Epithelial cell of proximal tubule (primary cell): ENCODE data around the gene CARD10. TPM values are rescaled to one million over a fixed set of nuclear protein-coding genes. Genes with fewer than 3 reads are reported as not detected.
A peak's percentile ranks its signal among the peaks of the same experiment; 100 is the strongest.
"Not testable (repeated sequence)": the region's sequence is repeated elsewhere in the genome, so short reads cannot be mapped to it uniquely, and the experiment has no call there.

Source experiments
- DNase-seq: peaks from one replicate; pipeline ENCODE4 v3.0.0-alpha.2; 2011; ENCODE audit warnings: low read depth
- H3K4me3 ChIP-seq: 2 replicates; pipeline ENCODE4 v1.5.1; 2011; ENCODE audit warnings: low read depth, mild to moderate bottlenecking, low read length
- total RNA-seq: library from RNA; depleted of rRNA; stranded (reverse); fragments of >200 nt; gene quantifications from 2 replicates; pipeline ENCODE4 v1.2.3, GENCODE V29; 2015
- TF ChIP-seq, protein P1 (sequence below): conservative IDR thresholded peaks from 2 replicates; pipeline ENCODE4 v1.5.1; 2012; ENCODE audit warnings: low read depth, mild to moderate bottlenecking, low read length

The CARD10 gene
- total RNA-seq, 1 donor from 2014 or later: 63.8 TPM

DNA sequence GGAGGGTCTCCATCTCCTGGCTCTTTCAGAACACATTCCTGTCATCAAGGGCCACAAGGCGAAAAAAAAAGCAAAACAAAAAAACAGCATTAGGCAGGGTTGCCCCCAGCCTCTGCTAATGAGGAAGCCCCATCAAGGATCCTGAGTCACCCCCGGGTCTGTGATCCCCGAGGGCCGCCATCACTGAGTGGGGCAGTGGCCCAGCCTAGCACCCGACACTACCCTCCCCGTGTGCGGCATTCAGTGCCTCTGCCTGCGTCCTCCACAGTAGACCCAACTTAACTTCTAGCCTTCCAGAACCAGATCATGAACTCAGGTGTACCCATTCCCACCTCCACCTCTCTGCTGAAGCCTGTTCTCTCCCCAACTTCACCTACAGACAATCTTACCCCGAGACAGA is 34.5 kb upstream of the CARD10 start:
- TF ChIP-seq, protein P1, sequence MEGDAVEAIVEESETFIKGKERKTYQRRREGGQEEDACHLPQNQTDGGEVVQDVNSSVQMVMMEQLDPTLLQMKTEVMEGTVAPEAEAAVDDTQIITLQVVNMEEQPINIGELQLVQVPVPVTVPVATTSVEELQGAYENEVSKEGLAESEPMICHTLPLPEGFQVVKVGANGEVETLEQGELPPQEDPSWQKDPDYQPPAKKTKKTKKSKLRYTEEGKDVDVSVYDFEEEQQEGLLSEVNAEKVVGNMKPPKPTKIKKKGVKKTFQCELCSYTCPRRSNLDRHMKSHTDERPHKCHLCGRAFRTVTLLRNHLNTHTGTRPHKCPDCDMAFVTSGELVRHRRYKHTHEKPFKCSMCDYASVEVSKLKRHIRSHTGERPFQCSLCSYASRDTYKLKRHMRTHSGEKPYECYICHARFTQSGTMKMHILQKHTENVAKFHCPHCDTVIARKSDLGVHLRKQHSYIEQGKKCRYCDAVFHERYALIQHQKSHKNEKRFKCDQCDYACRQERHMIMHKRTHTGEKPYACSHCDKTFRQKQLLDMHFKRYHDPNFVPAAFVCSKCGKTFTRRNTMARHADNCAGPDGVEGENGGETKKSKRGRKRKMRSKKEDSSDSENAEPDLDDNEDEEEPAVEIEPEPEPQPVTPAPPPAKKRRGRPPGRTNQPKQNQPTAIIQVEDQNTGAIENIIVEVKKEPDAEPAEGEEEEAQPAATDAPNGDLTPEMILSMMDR: no peak
- H3K4me3 ChIP-seq: no peak overlapping the region
- DNase-seq: no peak

DNA sequence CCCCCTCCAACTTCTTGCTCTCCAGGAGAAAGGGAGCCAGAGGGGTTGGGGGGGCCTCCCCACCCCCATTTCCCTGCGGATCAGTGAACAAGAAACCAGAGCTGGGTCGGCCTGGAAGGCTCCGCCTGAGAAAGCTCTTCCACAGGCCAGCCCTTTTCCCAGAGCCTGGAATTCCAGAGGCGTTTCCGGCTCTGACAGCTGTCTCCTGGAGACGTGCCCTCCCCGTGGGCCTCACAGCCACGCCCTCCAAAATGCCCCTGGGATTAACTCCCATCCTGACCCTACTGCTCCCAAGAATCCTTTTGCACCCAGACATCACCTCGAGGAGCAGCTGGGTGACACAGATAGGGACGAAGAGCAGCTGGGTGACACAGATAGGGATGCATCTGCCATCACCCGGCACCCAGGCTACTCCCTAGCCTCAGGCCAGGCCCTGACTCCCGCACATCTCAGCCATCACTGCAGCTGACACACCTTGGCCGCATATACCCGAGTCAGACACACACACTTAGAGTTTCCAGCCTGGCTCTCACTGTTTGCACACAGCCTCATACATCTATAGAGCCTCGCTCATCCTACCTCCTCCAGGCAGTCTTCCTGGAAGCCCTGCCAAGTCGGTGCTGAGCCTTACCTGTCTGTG is 33.4 kb upstream of the CARD10 start:
- no peak overlapping the region for H3K4me3 ChIP-seq
- no peak for DNase-seq
- TF ChIP-seq, protein P1: no peak

DNA sequence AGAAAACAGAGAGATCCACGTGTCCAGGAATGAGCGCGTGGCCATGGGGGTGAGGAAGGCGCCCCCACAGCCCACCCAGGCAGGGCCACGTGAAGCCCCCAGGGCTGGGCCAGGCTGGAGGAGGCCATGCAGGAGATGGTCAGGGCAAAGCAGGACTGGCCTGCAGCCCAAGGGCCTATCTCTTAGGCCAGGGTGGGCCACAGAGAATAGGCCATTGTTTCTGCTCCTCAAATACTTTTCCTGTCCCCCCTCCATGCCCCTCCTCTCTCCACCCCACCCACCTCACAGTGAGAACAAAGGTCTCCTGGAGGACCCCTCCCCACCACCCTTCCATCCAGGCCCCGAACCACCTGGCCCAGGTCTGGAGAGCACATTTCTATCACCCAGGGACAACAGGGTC is 32.8 kb upstream of the CARD10 start:
- TF ChIP-seq, protein P1: no peak
- H3K4me3 ChIP-seq: no peak overlapping the region
- no peak for DNase-seq

DNA sequence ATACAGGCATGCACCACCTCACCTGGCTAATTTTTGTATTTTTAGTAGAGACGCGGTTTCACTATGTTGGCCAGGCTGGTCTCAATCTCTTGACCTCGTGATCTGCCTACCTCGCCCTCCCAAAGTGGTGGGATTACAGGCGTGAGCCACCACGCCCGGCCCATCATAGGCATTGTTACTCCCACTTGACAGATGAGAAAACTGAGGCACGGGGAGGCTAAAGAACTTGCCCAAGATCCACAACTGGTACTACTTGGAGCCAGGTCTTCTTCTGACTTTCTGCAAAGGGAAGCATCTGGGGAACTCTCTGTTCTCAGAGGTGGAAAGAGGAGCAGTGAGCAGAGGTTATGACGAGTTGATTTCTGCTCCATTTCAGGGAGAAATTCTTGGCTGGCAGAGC is 31.7 kb upstream of the CARD10 start:
- H3K4me3 ChIP-seq, DNase-seq: not testable (repeated sequence)

DNA sequence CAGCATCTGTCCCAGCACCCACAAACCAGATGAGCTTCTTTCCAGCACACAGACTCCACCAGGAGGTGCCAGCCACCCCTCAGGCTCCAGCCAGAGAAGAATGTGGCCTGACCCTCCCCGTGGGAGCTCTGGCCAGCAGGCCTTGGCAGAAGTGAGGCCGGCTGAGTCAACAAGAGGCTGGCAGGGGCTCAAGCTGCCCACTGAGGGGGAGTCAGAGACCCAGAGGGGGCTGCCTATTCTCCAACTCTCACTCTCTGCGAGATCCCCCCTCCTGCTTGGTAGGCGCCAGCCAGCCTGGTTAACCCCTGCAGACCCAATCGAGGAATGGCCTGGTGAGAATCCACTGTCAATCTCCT is 30.5 kb upstream of the CARD10 start:
- TF ChIP-seq, protein P1: peak; percentile 76
- no peak for DNase-seq
- H3K4me3 ChIP-seq: no peak overlapping the region

DNA sequence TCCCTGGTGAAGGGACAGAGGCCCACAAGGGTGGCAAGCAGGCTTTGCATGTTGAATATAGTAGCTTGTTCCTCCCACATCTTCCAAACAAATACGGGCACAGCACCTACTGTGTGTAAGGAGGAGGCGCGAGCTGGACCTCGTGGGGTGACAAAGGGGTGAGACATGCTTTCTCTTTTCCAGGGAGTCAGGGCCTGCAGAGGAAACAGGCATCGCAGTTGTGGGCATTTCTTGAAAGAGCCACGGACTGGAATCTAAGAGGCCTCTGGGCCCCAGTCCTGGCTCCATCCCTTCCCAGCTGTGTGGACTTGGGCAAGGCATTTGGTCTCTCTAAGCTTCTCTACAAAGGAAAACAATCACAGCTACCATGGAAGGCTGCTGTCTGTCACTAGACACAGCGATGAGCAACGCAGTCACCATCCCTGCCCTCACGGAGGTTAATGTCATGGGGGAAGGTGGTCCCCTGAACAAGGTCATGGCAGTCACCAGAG is 28.1 kb upstream of the CARD10 start:
- TF ChIP-seq, protein P1: no peak
- no peak overlapping the region for H3K4me3 ChIP-seq

DNA sequence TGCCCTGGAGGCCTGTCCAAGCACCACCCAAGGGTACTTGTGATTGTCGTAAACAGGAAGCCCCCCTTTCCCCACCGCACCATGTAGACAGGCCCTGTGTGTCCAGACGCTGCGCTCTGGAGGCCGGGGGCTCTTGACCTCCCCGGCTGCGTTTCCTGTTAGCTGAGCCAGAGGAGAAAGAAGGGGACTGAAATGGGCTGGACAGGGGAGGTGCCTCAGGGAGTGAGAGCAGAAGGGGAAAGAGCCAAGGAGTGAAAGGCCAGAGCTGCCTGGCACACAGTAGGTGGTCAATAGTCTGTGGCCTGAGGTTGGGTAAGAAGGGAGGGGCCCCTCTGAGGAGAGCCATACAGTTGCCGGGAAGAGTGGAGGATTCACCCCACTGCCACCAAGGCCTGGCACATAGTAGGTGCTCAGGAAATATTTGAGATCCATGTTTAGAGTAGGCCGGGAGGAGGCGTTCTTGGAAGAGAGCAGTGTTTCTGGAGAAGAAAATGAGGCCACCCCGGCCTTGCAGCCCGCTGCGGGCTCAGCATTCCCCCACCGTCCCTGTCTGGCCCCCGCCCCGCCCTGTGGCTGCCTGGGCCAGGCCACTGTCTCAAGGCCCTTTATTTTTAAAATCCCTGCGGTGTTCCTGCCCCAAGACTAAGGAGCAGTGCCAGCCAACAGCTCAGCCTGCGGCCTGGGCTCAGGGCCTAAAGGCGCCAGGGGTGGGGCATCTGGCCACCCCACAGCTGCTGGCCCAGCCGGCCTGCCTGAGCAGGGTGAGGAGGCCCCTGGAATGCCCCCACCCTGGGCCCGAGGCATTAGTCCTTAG is 27.4 kb upstream of the CARD10 start:
- TF ChIP-seq, protein P1: no peak
- no peak overlapping the region for H3K4me3 ChIP-seq
- no peak for DNase-seq

More for the DNA sequence above, 28.1 kb upstream of the CARD10 start:
- no peak for DNase-seq
